HG03432 (cell line): ENCODE measurements around the gene GTF2F1.
"Not testable (repeated sequence)": the region's sequence is repeated elsewhere in the genome, so short reads cannot be mapped to it uniquely, and the experiment has no call there.

Experiments
- ATAC-seq: cut with Tn5 transposase; IDR thresholded peaks from one replicate; pipeline ENCODE4 v1.9.1; 2021; ENCODE audit warnings: mild to moderate bottlenecking, moderate library complexity; ENCODE audit not compliant: unreplicated experiment

Gene GTF2F1

DNA sequence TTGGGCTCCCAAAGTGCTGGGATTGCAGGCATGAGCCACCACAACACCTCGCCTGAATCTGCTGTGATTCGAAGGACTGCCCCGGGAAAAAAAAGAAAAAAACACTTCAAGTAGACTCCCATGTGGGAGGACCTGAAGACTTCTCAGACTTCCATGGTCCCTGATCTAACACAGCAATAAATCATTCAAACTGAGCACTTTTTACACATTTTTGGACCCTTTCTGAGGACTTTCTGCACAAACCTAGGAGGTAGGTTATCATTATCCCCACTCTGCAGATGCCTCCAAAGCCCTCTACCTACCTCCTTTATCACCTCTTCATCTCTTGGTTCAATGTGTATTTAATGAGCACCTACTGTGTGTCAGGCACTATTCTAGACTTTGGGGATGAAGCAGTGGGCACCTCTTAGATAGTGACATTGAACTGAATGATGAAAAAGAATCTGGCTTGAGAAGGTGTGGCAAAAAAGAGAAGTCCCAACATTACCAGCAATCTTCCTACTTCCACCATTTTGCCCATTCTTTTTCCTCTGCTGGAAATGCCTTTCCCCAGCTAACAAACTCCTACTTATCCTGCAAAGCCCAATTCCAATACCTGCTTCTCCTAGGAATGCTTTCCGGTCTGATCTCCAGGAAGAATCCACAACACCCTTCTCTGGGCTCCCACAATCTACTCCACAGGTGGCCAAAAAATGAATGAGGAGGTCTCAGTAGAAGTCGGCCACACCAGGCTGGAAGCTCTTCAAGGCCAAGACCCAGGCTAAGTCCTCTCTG lies 33.2 kb downstream of the GTF2F1 start:
- no peak for ATAC-seq

GRCh38 chr19:6358003-6358402 lies 35.0 kb downstream of the GTF2F1 start:
- no peak for ATAC-seq

DNA sequence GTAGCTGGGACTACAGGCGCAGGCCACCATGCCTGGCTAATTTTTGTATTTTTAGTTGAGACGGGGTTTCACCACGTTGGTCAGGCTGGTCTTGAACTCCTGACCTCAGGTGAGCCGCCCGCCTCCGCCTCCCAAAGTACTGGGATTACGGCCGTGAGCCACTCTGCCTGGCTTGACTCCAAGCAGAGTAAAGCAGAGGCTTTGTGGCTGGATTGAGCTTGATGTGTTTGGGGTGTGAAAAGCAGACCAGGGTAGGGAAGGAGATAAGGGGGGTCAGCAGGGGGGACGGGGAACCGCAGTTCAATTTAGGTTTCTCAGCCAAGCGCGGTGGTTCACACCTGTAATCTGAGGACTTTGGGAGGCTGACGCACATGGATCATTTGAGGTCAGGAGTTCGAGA lies 35.8 kb downstream of the GTF2F1 start:
- no peak for ATAC-seq

GRCh38 chr19:6355321-6356040 lies 37.5 kb downstream of the GTF2F1 start:
- not testable (repeated sequence) for ATAC-seq

GRCh38 chr19:6354098-6354674 lies 38.8 kb downstream of the GTF2F1 start:
- ATAC-seq: no peak

DNA sequence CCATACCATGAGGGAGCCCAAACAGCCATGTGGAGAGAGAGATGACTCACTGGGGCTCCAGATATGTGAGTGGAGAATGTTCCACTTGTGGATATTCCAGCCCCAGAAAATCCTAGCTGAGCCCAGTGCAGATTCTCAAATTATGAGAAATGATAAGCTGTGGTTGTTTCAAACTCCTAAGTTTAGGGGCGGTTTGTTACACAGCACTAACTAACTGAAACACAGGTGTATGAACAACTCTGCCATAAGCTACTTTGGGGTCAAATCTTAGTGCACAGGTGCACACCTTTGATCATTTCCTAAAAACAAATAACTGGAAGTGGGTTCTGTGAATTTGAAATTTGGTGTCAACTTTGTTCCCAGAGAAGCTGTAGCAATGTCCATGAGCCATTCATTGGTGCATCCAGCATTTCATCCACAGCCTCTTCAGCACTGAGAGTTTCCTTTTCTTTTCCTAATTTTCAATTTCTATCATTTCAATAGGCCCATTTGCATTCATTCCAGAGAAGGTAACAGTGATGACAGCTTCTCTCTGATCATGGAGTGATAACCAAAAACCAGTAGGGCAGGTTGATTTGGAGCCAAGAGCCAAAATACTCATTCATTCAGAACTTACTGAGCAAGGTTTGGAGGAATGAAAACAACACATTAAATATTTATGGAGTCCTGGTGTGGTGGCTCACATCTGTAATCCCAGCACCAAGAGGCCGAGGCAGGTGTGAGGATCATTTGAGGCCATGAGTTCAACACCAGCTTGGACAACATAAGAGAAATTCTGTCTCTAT lies 40.4 kb downstream of the GTF2F1 start:
- ATAC-seq: no peak

DNA sequence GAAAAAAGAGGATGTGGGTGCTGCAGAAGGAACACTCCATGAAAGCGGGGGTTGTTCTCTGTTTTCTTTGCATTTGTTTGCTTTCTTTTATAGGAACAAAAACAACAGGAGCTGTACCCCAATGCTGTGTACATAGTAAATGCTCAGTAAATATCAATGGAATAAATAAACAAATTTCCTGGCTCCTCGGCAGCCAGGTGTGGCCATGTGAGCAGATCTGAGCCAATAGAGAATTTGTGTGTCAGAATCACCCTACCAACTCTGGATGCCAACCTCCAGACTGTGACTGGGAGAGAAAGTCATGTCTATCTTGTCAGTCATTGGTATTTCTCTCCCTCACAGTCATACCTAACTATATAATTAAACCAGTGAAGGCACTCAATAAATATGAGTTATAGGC lies 42.3 kb downstream of the GTF2F1 start:
- ATAC-seq: no peak

DNA sequence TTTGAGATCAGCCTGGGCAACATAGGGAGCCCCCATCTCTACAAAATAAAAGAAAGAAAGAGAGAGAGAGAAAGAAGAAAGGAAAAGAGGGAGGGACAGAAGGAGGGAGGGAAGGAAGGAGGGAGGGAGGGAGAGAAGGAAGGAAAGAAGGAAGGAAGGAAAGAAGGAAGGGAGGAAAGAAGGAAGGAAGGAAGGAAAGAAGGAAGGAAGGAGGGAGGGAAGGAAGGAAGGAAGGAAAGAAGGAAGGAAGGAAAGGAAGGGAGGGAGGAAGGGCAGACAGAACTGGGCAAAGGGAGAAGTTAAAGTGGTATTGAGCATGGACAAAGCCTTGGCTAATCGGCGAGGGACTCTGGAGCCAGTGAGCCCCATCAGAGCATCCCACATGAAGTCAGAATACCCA lies 43.7 kb downstream of the GTF2F1 start:
- ATAC-seq: not testable (repeated sequence)

DNA sequence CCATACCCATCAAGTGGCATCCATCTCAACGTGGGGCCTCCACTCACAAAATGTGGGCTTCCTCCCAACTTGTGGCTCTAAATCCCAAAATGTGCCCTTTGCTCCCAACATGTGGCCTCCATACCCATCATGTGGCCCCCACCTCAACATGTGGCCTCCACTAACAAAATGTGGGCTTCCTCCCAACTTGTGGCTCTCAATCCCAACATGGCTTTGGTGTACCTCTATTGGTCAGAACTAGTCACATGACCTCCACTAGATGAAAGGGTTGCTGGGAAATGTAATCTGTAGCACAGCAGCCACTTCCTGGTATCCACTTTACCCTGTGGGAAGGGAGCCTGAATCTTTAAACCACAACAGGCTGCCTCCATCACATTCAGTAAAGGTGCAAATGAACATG lies 49.5 kb downstream of the GTF2F1 start:
- ATAC-seq: no peak

DNA sequence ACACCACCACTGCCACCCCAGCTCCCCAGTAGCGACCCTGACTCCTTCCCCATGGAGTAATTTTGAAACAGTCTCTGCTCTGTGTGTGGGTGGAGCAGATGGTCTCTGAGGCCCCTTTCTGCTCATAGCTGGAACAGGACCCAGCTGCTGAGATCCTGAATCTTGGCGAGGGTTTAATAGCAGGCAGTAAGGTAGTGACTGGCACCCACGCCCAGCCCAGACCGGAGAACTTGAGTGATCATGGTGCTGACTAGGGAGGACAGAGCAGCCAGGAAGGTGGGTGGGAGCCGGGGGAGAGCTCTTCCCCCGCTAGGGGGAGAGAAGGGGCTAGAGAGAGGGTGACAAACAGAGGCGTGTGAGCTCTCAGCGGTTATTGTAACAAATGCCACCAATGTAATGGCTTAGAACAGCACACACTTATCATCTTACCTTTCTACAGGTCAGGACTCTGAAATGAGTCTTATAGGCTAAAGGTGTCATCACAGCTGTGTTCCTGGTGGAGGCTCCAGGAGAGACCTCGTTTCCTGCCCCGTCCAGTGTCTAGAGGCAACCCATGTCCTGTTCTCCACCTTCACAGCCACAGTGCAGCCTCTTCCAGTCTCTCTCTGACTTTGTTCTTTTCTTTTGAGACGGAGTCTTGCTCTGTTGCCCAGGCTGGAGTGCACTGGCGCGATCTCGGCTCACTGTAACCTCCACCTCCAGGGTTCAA lies 52.3 kb downstream of the GTF2F1 start:
- no peak for ATAC-seq

DNA sequence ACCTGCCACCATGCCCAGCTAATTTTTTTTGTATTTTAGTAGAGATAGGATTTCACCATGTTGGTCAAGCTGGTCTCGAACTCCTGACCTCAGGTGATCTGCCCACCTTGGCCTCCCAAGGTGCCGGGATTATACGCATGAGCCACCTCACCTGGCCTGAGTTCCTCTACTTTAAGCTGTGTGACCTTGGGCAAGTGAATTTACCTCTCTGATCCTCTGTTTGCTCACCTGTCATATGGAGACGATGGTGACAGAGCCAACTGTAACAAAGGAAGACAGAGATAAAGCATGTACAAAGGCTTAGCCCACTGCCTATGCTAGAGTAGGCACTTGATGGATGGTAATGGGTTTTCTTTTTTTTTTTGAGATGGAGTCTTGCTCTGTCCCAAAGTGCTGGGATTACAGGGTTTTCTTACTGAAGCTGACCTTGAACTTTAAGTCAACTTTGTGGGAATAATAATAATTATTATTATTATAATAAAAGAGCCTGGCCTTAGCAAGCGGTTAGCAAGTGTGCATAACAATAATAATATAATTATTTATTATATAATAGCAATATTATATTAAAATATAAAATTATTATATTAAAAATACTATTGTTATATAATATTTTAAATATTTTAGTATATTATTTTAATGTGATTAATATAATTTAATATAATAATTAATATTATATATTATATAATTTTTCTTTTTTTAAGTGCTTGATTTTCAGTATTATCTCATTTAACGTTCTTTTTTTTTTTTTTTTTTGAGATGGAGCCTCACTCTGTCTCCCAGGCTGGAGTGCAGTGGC lies 58.3 kb downstream of the GTF2F1 start:
- ATAC-seq: no peak

DNA sequence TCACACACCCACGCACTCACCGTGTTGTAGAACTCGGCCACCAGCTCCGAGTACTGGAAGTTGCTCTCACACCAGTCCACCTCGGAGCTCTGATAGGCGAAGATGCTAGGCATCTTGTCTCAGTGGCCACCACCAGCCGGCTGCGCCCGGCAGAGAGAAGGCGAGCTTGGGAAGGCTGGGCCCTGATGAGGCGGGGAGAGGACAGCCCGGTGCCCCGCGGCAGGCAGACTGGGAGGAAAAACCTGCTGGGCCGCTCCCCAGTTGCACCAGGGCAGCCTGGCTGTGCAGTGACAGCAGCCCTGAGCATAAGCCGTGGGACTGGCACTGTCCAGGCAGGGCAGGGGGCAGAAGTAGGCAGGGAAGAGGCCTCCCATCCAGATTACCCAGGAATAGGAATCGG lies 59.5 kb downstream of the GTF2F1 start, which contains the start of gene ACER1:
Gene ACER1 (minus strand): TSS at position 174 of the 400 bp plus-strand sequence. CDS start 61 bp downstream, at position 113.
- no peak for ATAC-seq
